Measurements from ENCODE around the gene EPG5.

DNA sequence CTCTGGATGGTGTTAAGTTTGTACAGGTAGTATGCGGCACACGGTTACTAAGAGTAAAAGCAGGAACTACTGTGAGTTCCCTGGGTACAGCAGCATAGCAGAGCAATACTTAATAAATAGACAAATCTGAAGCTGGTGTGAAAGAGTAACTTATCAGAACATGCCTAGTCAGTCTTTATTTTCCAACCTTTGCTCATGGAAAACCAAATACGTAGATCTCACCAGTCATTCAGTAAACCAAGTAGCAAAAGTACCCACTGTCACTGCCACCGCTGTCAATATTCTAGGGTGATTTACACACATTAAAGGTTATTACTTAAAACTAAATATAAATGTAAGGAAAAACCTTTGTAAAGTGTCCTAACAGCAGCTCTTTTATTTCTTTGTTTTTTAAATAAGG lies 106.6 kb downstream of the EPG5 start:
- TF ChIP-seq POLR2A (IDR thresholded peaks at IDR 0.05; ENCODE audit: low read length) (no peak), GATA1 (IDR thresholded peaks at IDR 0.05; ENCODE audit: low read depth, low read length) (no peak)
